Measurements from ENCODE around the gene RIMS3.
A peak's percentile ranks its signal among the peaks of the same experiment; 100 is the strongest.
"Not testable (repeated sequence)": the region's sequence is repeated elsewhere in the genome, so short reads cannot be mapped to it uniquely, and the experiment has no call there.

Gene RIMS3

GRCh38 chr1:40633931-40634376 lies 31.5 kb downstream of the RIMS3 start:
- Histone ChIP-seq H3K27ac (ENCODE audit: low read depth in 2 of 2, low read length in 2 of 2) (peak overlapping the region; percentile 38), H3K9me3 (ENCODE audit: control insufficient read depth in 2 of 2, low read length in 2 of 2) (no peaks in the 10 kb centered on the region), H3K36me3 (ENCODE audit: control insufficient read depth in 2 of 2, insufficient read depth in 2 of 2, low read length in 2 of 2) (no peaks in the 10 kb centered on the region), H3K9ac (ENCODE audit: low read depth in 1 of 2, low read length in 2 of 2) (no peak overlapping the region), H3K4me3 (ENCODE audit: low read length in 2 of 2) (no peak overlapping the region), H3K4me1 (ENCODE audit: control insufficient read depth in 2 of 2, insufficient read depth in 2 of 2, low read length in 2 of 2) (peaks cover 14% of the 10 kb centered on the region in 2 donors), H3K27me3 (ENCODE audit: control insufficient read depth in 2 of 2, insufficient read depth in 2 of 2, low read length in 2 of 2) (no peaks in the 10 kb centered on the region)

GRCh38 chr1:40633523-40633922 lies 32.0 kb downstream of the RIMS3 start:
- Histone ChIP-seq H3K36me3 (ENCODE audit: control insufficient read depth in 2 of 2, insufficient read depth in 2 of 2, low read length in 2 of 2) (no peaks in the 10 kb centered on the region), H3K9ac (ENCODE audit: low read depth in 1 of 2, low read length in 2 of 2) (no peak overlapping the region), H3K4me3 (ENCODE audit: low read length in 2 of 2) (no peak overlapping the region), H3K27ac (ENCODE audit: low read depth in 2 of 2, low read length in 2 of 2) (peak overlapping the region; percentile 38), H3K27me3 (ENCODE audit: control insufficient read depth in 2 of 2, insufficient read depth in 2 of 2, low read length in 2 of 2) (no peaks in the 10 kb centered on the region), H3K9me3 (ENCODE audit: control insufficient read depth in 2 of 2, low read length in 2 of 2) (no peaks in the 10 kb centered on the region), H3K4me1 (ENCODE audit: control insufficient read depth in 2 of 2, insufficient read depth in 2 of 2, low read length in 2 of 2) (peaks cover 18 to 19% of the 10 kb centered on the region in 2 donors)

- Histone ChIP-seq H3K4me1 (ENCODE audit: control insufficient read depth in 2 of 2, insufficient read depth in 2 of 2, low read length in 2 of 2) (peaks cover 27 to 30% of the 10 kb centered on the region in 2 donors), H3K4me3 (ENCODE audit: low read length in 2 of 2) (no peak overlapping the region), H3K36me3 (ENCODE audit: control insufficient read depth in 2 of 2, insufficient read depth in 2 of 2, low read length in 2 of 2) (no peaks in the 10 kb centered on the region), H3K27me3 (ENCODE audit: control insufficient read depth in 2 of 2, insufficient read depth in 2 of 2, low read length in 2 of 2) (no peaks in the 10 kb centered on the region), H3K9me3 (ENCODE audit: control insufficient read depth in 2 of 2, low read length in 2 of 2) (no peaks in the 10 kb centered on the region), H3K9ac (ENCODE audit: low read depth in 1 of 2, low read length in 2 of 2) (no peak overlapping the region), H3K27ac (ENCODE audit: low read depth in 2 of 2, low read length in 2 of 2) (no peak overlapping the region)
These were observed 34.8 kb downstream of the RIMS3 start for GRCh38 chr1:40630488-40631223.

GRCh38 chr1:40629546-40629945 lies 35.9 kb downstream of the RIMS3 start:
- H3K36me3 ChIP-seq (ENCODE audit: control insufficient read depth in 2 of 2, insufficient read depth in 2 of 2, low read length in 2 of 2); H3K4me3 ChIP-seq (ENCODE audit: low read length in 2 of 2); H3K27me3 ChIP-seq (ENCODE audit: control insufficient read depth in 2 of 2, insufficient read depth in 2 of 2, low read length in 2 of 2); H3K9me3 ChIP-seq (ENCODE audit: control insufficient read depth in 2 of 2, low read length in 2 of 2); H3K9ac ChIP-seq (ENCODE audit: low read depth in 1 of 2, low read length in 2 of 2): not testable (repeated sequence)
- peak overlapping the region in 1 of 2 donors; percentile 69 for H3K27ac ChIP-seq (ENCODE audit: low read depth in 2 of 2, low read length in 2 of 2)
- H3K4me1 ChIP-seq (ENCODE audit: control insufficient read depth in 2 of 2, insufficient read depth in 2 of 2, low read length in 2 of 2) = peaks cover 27 to 30% of the 10 kb centered on the region in 2 donors

GRCh38 chr1:40628903-40629292 lies 36.6 kb downstream of the RIMS3 start:
- no peak overlapping the region for H3K9ac ChIP-seq (ENCODE audit: low read depth in 1 of 2, low read length in 2 of 2)
- no peak overlapping the region for H3K4me3 ChIP-seq (ENCODE audit: low read length in 2 of 2)
- H3K27me3 ChIP-seq (ENCODE audit: control insufficient read depth in 2 of 2, insufficient read depth in 2 of 2, low read length in 2 of 2) = no peaks in the 10 kb centered on the region
- H3K9me3 ChIP-seq (ENCODE audit: control insufficient read depth in 2 of 2, low read length in 2 of 2) = no peaks in the 10 kb centered on the region
- H3K4me1 ChIP-seq (ENCODE audit: control insufficient read depth in 2 of 2, insufficient read depth in 2 of 2, low read length in 2 of 2) = peaks cover 23 to 27% of the 10 kb centered on the region in 2 donors
- peak overlapping the region; percentile 50 to 69 for H3K27ac ChIP-seq (ENCODE audit: low read depth in 2 of 2, low read length in 2 of 2)
- H3K36me3 ChIP-seq (ENCODE audit: control insufficient read depth in 2 of 2, insufficient read depth in 2 of 2, low read length in 2 of 2) = no peaks in the 10 kb centered on the region

- Histone ChIP-seq H3K9ac (ENCODE audit: low read depth in 1 of 2, low read length in 2 of 2) (no peak overlapping the region), H3K27me3 (ENCODE audit: control insufficient read depth in 2 of 2, insufficient read depth in 2 of 2, low read length in 2 of 2) (no peaks in the 10 kb centered on the region), H3K4me1 (ENCODE audit: control insufficient read depth in 2 of 2, insufficient read depth in 2 of 2, low read length in 2 of 2) (peaks cover 18 to 25% of the 10 kb centered on the region in 2 donors), H3K9me3 (ENCODE audit: control insufficient read depth in 2 of 2, low read length in 2 of 2) (no peaks in the 10 kb centered on the region), H3K4me3 (ENCODE audit: low read length in 2 of 2) (no peak overlapping the region), H3K36me3 (ENCODE audit: control insufficient read depth in 2 of 2, insufficient read depth in 2 of 2, low read length in 2 of 2) (no peaks in the 10 kb centered on the region), H3K27ac (ENCODE audit: low read depth in 2 of 2, low read length in 2 of 2) (peak overlapping the region; percentile 50 to 69)
These were observed 37.2 kb downstream of the RIMS3 start for GRCh38 chr1:40627987-40628902.

- no peak overlapping the region for H3K9ac ChIP-seq (ENCODE audit: low read depth in 1 of 2, low read length in 2 of 2)
- H3K27me3 ChIP-seq (ENCODE audit: control insufficient read depth in 2 of 2, insufficient read depth in 2 of 2, low read length in 2 of 2) = no peaks in the 10 kb centered on the region
- H3K4me1 ChIP-seq (ENCODE audit: control insufficient read depth in 2 of 2, insufficient read depth in 2 of 2, low read length in 2 of 2) = peaks cover 18 to 22% of the 10 kb centered on the region in 2 donors
- no peaks in the 10 kb centered on the region for H3K9me3 ChIP-seq (ENCODE audit: control insufficient read depth in 2 of 2, low read length in 2 of 2)
- H3K27ac ChIP-seq (ENCODE audit: low read depth in 2 of 2, low read length in 2 of 2) = no peak overlapping the region
- no peak overlapping the region for H3K4me3 ChIP-seq (ENCODE audit: low read length in 2 of 2)
- H3K36me3 ChIP-seq (ENCODE audit: control insufficient read depth in 2 of 2, insufficient read depth in 2 of 2, low read length in 2 of 2) = no peaks in the 10 kb centered on the region
These were observed 39.1 kb downstream of the RIMS3 start for GRCh38 chr1:40626383-40626770.

- Histone ChIP-seq H3K4me1 (ENCODE audit: control insufficient read depth in 2 of 2, insufficient read depth in 2 of 2, low read length in 2 of 2) (peaks cover 18 to 22% of the 10 kb centered on the region in 2 donors), H3K27me3 (ENCODE audit: control insufficient read depth in 2 of 2, insufficient read depth in 2 of 2, low read length in 2 of 2) (no peaks in the 10 kb centered on the region), H3K4me3 (ENCODE audit: low read length in 2 of 2) (no peak overlapping the region), H3K9me3 (ENCODE audit: control insufficient read depth in 2 of 2, low read length in 2 of 2) (no peaks in the 10 kb centered on the region), H3K27ac (ENCODE audit: low read depth in 2 of 2, low read length in 2 of 2) (no peak overlapping the region), H3K36me3 (ENCODE audit: control insufficient read depth in 2 of 2, insufficient read depth in 2 of 2, low read length in 2 of 2) (no peaks in the 10 kb centered on the region), H3K9ac (ENCODE audit: low read depth in 1 of 2, low read length in 2 of 2) (no peak overlapping the region)
These were observed 39.8 kb downstream of the RIMS3 start for GRCh38 chr1:40625476-40626382.

GRCh38 chr1:40625076-40625475 lies 40.4 kb downstream of the RIMS3 start:
- no peak overlapping the region for H3K4me3 ChIP-seq (ENCODE audit: low read length in 2 of 2)
- no peak overlapping the region for H3K27ac ChIP-seq (ENCODE audit: low read depth in 2 of 2, low read length in 2 of 2)
- H3K36me3 ChIP-seq (ENCODE audit: control insufficient read depth in 2 of 2, insufficient read depth in 2 of 2, low read length in 2 of 2) = no peaks in the 10 kb centered on the region
- no peaks in the 10 kb centered on the region for H3K9me3 ChIP-seq (ENCODE audit: control insufficient read depth in 2 of 2, low read length in 2 of 2)
- H3K9ac ChIP-seq (ENCODE audit: low read depth in 1 of 2, low read length in 2 of 2) = no peak overlapping the region
- H3K27me3 ChIP-seq (ENCODE audit: control insufficient read depth in 2 of 2, insufficient read depth in 2 of 2, low read length in 2 of 2) = no peaks in the 10 kb centered on the region
- peaks cover 18 to 22% of the 10 kb centered on the region in 2 donors for H3K4me1 ChIP-seq (ENCODE audit: control insufficient read depth in 2 of 2, insufficient read depth in 2 of 2, low read length in 2 of 2)
